BJ (cell line): ENCODE data around the gene HOXC11. TPM values are rescaled to one million over a fixed set of nuclear protein-coding genes. Genes with fewer than 3 reads are reported as not detected.

Experiments used
- CTCF ChIA-PET: fragments of 350-600 bp; formaldehyde crosslinking; extraction: SDS; loops from one replicate; lab custom pipeline; 2021; ENCODE audit warnings: antibody characterized with exemption, inconsistent platforms; lab: Yijun Ruan, JAX
- POLR2A ChIA-PET: fragments of 300-600 bp; sonication (Branson Sonifier 250); formaldehyde crosslinking; extraction: SDS; loops from one replicate; lab custom pipeline; 2021; ENCODE audit warnings: antibody characterized with exemption; lab: Charles Lee
- DNase-seq: peaks from one replicate; pipeline ENCODE4 v3.0.0-alpha.2; 2011; ENCODE audit warnings: low read depth
- H3K27me3 ChIP-seq: 2 replicates; pipeline ENCODE4 v1.6.0; 2011; ENCODE audit warnings: low read length; ENCODE audit not compliant: control insufficient read depth, insufficient read depth
- H3K36me3 ChIP-seq: 2 replicates; pipeline ENCODE4 v1.5.1; 2011; ENCODE audit warnings: low read length; ENCODE audit not compliant: control insufficient read depth, insufficient read depth
- H3K4me3 ChIP-seq: 2 replicates; pipeline ENCODE4 v1.5.1; 2011; ENCODE audit warnings: low read depth, mild to moderate bottlenecking, control low read depth, low read length
- polyA plus RNA-seq: library from polyadenylated mRNA; depleted of rRNA; stranded (reverse); fragments of >200 nt; gene quantifications from 2 replicates; pipeline ENCODE4 v1.2.3, GENCODE V29; 2011
- TF ChIP-seq, protein P1 (sequence below): IDR thresholded peaks from 2 replicates; pipeline ENCODE4 v1.5.1; 2011; ENCODE audit warnings: low read depth, mild to moderate bottlenecking, control low read depth, inconsistent platforms, low read length, moderate library complexity; ENCODE audit not compliant: insufficient read depth

Gene HOXC11
- polyA plus RNA-seq, 1 experiment: 4.9 TPM

DNA sequence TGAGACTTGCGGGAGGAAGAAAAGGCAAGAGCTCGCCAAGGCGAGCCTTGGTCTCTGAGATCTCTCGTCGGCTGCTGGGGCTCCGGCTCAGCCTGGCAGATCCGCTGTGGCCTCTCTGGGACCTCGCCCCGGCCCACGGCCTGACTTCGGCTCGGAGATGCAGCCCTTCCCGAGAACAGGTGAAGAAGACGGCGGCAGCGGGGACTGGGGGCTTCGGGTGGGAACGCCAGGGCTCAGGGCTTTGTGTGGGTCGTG lies 21.0 kb downstream of the HOXC11 start:
- Histone ChIP-seq H3K36me3 (no peaks in the 10 kb centered on the region; the same call in 1 of the 2 replicates), H3K27me3 (peaks cover 10% of the 10 kb centered on the region), H3K4me3 (no peak overlapping the region)
- TF ChIP-seq, protein P1, sequence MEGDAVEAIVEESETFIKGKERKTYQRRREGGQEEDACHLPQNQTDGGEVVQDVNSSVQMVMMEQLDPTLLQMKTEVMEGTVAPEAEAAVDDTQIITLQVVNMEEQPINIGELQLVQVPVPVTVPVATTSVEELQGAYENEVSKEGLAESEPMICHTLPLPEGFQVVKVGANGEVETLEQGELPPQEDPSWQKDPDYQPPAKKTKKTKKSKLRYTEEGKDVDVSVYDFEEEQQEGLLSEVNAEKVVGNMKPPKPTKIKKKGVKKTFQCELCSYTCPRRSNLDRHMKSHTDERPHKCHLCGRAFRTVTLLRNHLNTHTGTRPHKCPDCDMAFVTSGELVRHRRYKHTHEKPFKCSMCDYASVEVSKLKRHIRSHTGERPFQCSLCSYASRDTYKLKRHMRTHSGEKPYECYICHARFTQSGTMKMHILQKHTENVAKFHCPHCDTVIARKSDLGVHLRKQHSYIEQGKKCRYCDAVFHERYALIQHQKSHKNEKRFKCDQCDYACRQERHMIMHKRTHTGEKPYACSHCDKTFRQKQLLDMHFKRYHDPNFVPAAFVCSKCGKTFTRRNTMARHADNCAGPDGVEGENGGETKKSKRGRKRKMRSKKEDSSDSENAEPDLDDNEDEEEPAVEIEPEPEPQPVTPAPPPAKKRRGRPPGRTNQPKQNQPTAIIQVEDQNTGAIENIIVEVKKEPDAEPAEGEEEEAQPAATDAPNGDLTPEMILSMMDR: no peak
- ChIA-PET POLR2A (no interaction called here), CTCF (interaction anchor here (4.3 kb wide), 1 partner anchor 214 kb away, joined by 31 read pairs; no protein-coding TSS in a partner anchor)
- no peak for DNase-seq

DNA sequence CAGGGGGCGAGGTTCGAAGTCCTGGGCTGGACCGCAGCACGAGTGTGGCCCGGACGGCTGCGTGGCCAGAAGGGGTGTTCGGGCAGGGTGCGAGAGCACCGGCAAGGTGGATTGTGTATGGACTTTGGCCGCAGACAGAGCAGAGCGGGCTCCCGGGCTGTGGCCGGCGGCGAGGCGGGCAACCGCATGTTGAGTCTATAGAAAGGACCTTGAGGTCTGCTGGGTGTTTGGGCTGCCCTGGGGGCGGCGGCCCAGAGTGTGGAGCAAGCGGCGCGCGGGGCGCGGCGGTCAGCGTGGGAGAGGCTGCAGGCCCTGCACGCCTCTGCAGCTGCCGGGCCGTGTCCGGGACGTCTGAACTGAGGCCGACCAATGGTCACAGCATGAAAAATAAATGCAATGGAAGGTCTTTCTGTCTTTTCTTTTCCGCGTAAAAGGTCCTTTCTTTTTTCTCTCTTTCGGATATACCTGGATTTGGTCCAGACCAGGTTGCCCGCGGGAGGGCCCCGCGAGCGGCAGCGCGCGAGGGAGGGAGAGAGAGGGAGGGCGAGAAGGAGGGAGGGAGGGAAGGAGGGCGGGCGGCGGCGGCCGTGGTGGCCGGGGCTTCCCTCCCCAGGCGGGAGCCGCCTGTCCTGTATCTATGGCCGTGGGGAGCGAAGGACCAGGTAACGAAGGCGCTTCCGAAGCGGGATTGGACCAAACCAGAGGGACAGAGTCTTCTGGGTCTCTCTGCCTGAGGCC lies 21.5 kb downstream of the HOXC11 start:
- CTCF ChIA-PET: no interaction called here
- TF ChIP-seq, protein P1: no peak
- Histone ChIP-seq H3K36me3 (no peaks in the 10 kb centered on the region; the same call in 1 of the 2 replicates), H3K4me3 (no peak overlapping the region), H3K27me3 (peaks cover 10% of the 10 kb centered on the region)
- DNase-seq: no peak
- POLR2A ChIA-PET: no interaction called here

DNA sequence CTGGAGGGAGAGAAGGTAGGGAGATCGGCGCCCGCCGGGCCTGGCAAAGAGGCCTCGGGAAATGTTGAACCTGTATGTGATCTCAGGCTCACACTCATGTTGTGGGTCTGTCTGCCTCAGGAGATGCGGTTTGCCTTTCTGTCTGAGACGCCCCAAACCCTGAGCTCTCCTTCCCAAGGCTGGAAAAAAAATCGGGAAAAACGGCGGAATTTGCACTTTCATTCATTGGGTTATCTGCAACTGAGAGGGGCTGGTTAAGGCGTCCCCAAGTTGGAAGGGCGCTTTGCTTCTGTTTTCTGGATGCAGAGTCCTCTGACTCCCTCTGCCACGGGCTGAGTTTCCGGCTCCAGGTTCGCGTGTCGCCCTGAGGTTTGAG lies 22.1 kb downstream of the HOXC11 start:
- no peak overlapping the region for H3K4me3 ChIP-seq
- peaks cover 10% of the 10 kb centered on the region for H3K27me3 ChIP-seq
- no peak for DNase-seq
- ChIA-PET POLR2A (no interaction called here), CTCF (no interaction called here)
- TF ChIP-seq, protein P1: no peak
- H3K36me3 ChIP-seq: no peaks in the 10 kb centered on the region; the same call in 1 of the 2 replicates

DNA sequence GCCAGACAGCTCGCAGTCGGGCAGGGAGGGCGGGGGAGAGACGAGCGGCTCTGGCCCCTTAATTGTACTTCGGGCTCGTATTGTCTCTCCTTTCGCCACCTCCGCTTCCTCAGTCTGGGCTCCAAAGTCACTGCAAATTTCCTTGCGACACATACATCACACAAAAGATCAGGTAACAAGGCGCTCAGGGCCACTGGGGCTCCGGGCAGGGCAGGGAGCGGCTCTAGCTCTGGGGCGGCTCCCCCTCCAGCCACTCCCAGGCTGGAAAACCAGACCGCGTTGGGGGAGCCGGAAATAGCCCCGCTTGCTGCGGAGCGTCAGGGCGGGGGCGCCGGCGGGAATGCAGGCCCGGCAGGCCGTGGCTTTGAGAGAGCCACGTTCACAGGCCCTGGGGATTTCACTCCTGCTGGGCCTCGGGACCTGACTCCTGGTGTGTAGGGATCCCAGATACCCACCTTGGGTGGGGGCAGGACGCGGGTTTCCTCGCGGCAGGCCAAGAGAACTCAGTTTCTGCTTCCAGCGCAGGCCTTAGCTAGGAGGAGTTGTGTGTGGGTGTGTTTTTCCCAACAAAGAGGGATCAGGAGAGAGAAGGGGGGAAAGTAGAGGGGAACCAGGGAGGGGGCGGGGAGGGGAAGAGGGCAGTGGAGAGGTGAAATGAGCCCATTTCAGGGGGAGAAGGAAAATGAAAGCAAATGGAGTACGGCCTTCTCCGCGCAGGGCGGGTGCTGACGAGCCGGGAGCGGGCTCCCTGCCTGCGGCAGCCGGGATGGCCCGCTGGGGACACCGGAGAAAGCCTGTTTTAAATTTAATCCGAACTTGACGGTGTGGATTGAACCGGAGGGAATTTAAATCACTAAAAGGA lies 22.7 kb downstream of the HOXC11 start:
- POLR2A ChIA-PET: no interaction called here
- Histone ChIP-seq H3K27me3 (peaks cover 10% of the 10 kb centered on the region), H3K4me3 (no peak overlapping the region), H3K36me3 (no peaks in the 10 kb centered on the region)
- CTCF ChIA-PET: no interaction called here
- TF ChIP-seq, protein P1: no peak
- no peak for DNase-seq
